HEK293T (cell line): ENCODE data around the gene PLCB2.

Experiments used
- CTCF ChIA-PET: fragments of 350-600 bp; formaldehyde crosslinking; extraction: SDS; loops from one replicate; lab custom pipeline; 2021; ENCODE audit warnings: antibody characterized with exemption, inconsistent platforms; lab: Yijun Ruan, JAX
- POLR2A ChIA-PET: fragments of 350-600 bp; formaldehyde crosslinking; extraction: SDS; loops from one replicate; lab custom pipeline; 2020; ENCODE audit warnings: antibody characterized with exemption, inconsistent platforms; lab: Yijun Ruan, JAX
- DNase-seq: peaks from one replicate; pipeline ENCODE4 v3.0.0; 2012; ENCODE audit warnings: mixed read lengths; ENCODE audit errors: extremely low spot score
- ARNT ChIP-seq: fragments of 450-650 bp; IDR thresholded peaks from 2 replicates; pipeline ENCODE4 v1.6.1; 2017; ENCODE audit warnings: mild to moderate bottlenecking
- BHLHE40 ChIP-seq: fragments of 450-650 bp; IDR thresholded peaks from 2 replicates; pipeline ENCODE4 v1.6.1; 2016; ENCODE audit warnings: mild to moderate bottlenecking, moderate library complexity, borderline replicate concordance
- CTBP1 ChIP-seq: fragments of 450-650 bp; IDR thresholded peaks from 2 replicates; pipeline ENCODE4 v1.6.1; 2016; ENCODE audit warnings: borderline replicate concordance
- ELF4 ChIP-seq: fragments of 450-650 bp; IDR thresholded peaks from 2 replicates; pipeline ENCODE4 v1.6.1; 2017; ENCODE audit warnings: antibody characterized with exemption
- FOXA1 ChIP-seq: fragments of 450-650 bp; IDR thresholded peaks from 2 replicates; pipeline ENCODE4 v1.6.1; 2016; ENCODE audit warnings: mild to moderate bottlenecking
- FOXK2 ChIP-seq: fragments of 450-650 bp; IDR thresholded peaks from 2 replicates; pipeline ENCODE4 v1.6.1; 2016; ENCODE audit warnings: mild to moderate bottlenecking
- FOXM1 ChIP-seq: fragments of 450-650 bp; IDR thresholded peaks from 2 replicates; pipeline ENCODE4 v1.6.1; 2017; ENCODE audit warnings: mild to moderate bottlenecking, borderline replicate concordance
- HDGF ChIP-seq: fragments of 450-650 bp; IDR thresholded peaks from 2 replicates; pipeline ENCODE4 v1.6.1; 2017; ENCODE audit warnings: antibody characterized with exemption, borderline replicate concordance
- L3MBTL2 ChIP-seq: fragments of 450-650 bp; conservative IDR thresholded peaks from 2 replicates; pipeline ENCODE4 v1.6.1; 2016; ENCODE audit warnings: mild to moderate bottlenecking
- LEF1 ChIP-seq: fragments of 450-650 bp; IDR thresholded peaks from 2 replicates; pipeline ENCODE4 v1.6.1; 2017; ENCODE audit warnings: mild to moderate bottlenecking, borderline replicate concordance
- NFRKB ChIP-seq: fragments of 450-650 bp; IDR thresholded peaks from 2 replicates; pipeline ENCODE4 v1.6.1; 2016; ENCODE audit warnings: mild to moderate bottlenecking, moderate library complexity
- PKNOX1 ChIP-seq: fragments of 450-650 bp; IDR thresholded peaks from 2 replicates; pipeline ENCODE4 v1.6.1; 2016
- SP1 ChIP-seq: fragments of 450-650 bp; IDR thresholded peaks from 2 replicates; pipeline ENCODE4 v1.6.1; 2017
- SUZ12 ChIP-seq: fragments of 450-650 bp; IDR thresholded peaks from 2 replicates; pipeline ENCODE4 v1.6.1; 2016; ENCODE audit warnings: mild to moderate bottlenecking
- TARDBP ChIP-seq: fragments of 450-650 bp; IDR thresholded peaks from 2 replicates; pipeline ENCODE4 v1.6.1; 2016
- ZNF384 ChIP-seq: fragments of 450-650 bp; IDR thresholded peaks from 2 replicates; pipeline ENCODE4 v1.6.1; 2016

PLCB2 gene

GRCh38 chr15:40258544-40258943 lies 49.2 kb downstream of the PLCB2 start:
- CTCF ChIA-PET, result interaction anchor here (0.6 to 1.0 kb wide), 2 partner anchors 16 to 598 kb away, joined by 4 to 6 read pairs; no protein-coding TSS in a partner anchor
- DNase-seq, result no peak

GRCh38 chr15:40257656-40258450 lies 49.9 kb downstream of the PLCB2 start:
- ChIA-PET CTCF (interaction anchor here (0.6 to 1.0 kb wide), 2 partner anchors 17 to 599 kb away, joined by 4 to 6 read pairs; no protein-coding TSS in a partner anchor), POLR2A (no interaction called here)
- TF ChIP-seq ELF4, result no peak
- no peak for TF ChIP-seq FOXM1
- no peak for TF ChIP-seq FOXA1
- no peak for TF ChIP-seq LEF1
- TF ChIP-seq SUZ12, result no peak
- TF ChIP-seq ZNF384, result no peak
- TF ChIP-seq L3MBTL2, result no peak
- no peak for TF ChIP-seq TARDBP
- TF ChIP-seq CTBP1, result no peak
- no peak for TF ChIP-seq PKNOX1
- TF ChIP-seq BHLHE40, result no peak
- no peak for TF ChIP-seq HDGF
- TF ChIP-seq NFRKB, result no peak
- no peak for TF ChIP-seq SP1
- TF ChIP-seq ARNT, result no peak
- no peak for TF ChIP-seq FOXK2
- DNase-seq, result no peak

More at GRCh38 chr15:40258544-40258943, 49.2 kb downstream of the PLCB2 start:
- POLR2A ChIA-PET, result no interaction called here
- TF ChIP-seq BHLHE40, result no peak
- TF ChIP-seq CTBP1, result no peak
- TF ChIP-seq ELF4, result no peak
- no peak for TF ChIP-seq LEF1
- TF ChIP-seq ARNT, result no peak
- no peak for TF ChIP-seq FOXK2
- no peak for TF ChIP-seq SP1
- no peak for TF ChIP-seq TARDBP
- no peak for TF ChIP-seq FOXA1
- TF ChIP-seq ZNF384, result no peak
- no peak for TF ChIP-seq FOXM1
- no peak for TF ChIP-seq PKNOX1
- TF ChIP-seq HDGF, result no peak
- TF ChIP-seq NFRKB, result no peak
- TF ChIP-seq L3MBTL2, result no peak
- TF ChIP-seq SUZ12, result no peak

GRCh38 chr15:40256638-40257235 lies 51.0 kb downstream of the PLCB2 start:
- POLR2A ChIA-PET, result no interaction called here
- TF ChIP-seq ZNF384 (no peak), ELF4 (no peak), NFRKB (no peak), LEF1 (no peak), SP1 (no peak), ARNT (no peak), CTBP1 (no peak), HDGF (no peak), FOXA1 (no peak), FOXM1 (no peak), TARDBP (no peak), BHLHE40 (no peak), FOXK2 (no peak)
- CTCF ChIA-PET, result no interaction called here
- DNase-seq, result no peak

- CTCF ChIA-PET, result interaction anchor here (1.4 to 2.5 kb wide), 2 partner anchors 20 to 38 kb away, joined by 4 to 11 read pairs; no protein-coding TSS in a partner anchor
- DNase-seq, result no peak
- no peak for TF ChIP-seq PKNOX1
- TF ChIP-seq BHLHE40, result no peak
- TF ChIP-seq CTBP1, result no peak
- TF ChIP-seq TARDBP, result no peak
- no peak for TF ChIP-seq ARNT
- TF ChIP-seq NFRKB, result no peak
- no peak for TF ChIP-seq FOXK2
- POLR2A ChIA-PET, result interaction anchor here (1.2 to 1.3 kb wide), 2 partner anchors 16 to 207 kb away, joined by 3 to 6 read pairs; partner anchors contain the start of gene PAK6
Measured at GRCh38 chr15:40255033-40255432, 52.7 kb downstream of the PLCB2 start.

- TF ChIP-seq FOXM1 (no peak), ELF4 (no peak), CTBP1 (no peak), LEF1 (no peak), TARDBP (no peak), SUZ12 (no peak), BHLHE40 (no peak), SP1 (no peak), FOXA1 (no peak), FOXK2 (no peak), PKNOX1 (no peak), ARNT (no peak), ZNF384 (no peak), HDGF (no peak), L3MBTL2 (no peak), NFRKB (no peak)
- POLR2A ChIA-PET, result interaction anchor here (1.2 to 1.3 kb wide), 2 partner anchors 16 to 207 kb away, joined by 3 to 6 read pairs; partner anchors contain the start of gene PAK6
- DNase-seq, result no peak
- CTCF ChIA-PET, result interaction anchor here (1.4 to 2.5 kb wide), 2 partner anchors 20 to 37 kb away, joined by 4 to 11 read pairs; no protein-coding TSS in a partner anchor
Measured at GRCh38 chr15:40254452-40254851, 53.3 kb downstream of the PLCB2 start.
